ENCODE measurements around the gene MGME1.
"Not testable (repeated sequence)": the region's sequence is repeated elsewhere in the genome, so short reads cannot be mapped to it uniquely, and the experiment has no call there.

The MGME1 gene

GRCh38 chr20:17941087-17941825, 27.6 kb upstream of the MGME1 start:
- no peak for DNase-seq

GRCh38 chr20:17941826-17942196, 27.0 kb upstream of the MGME1 start:
- DNase-seq, result no peak

GRCh38 chr20:17943343-17943742, 25.5 kb upstream of the MGME1 start:
- no peak for DNase-seq

- no peak for DNase-seq
These were observed 23.9 kb upstream of the MGME1 start for GRCh38 chr20:17944854-17945474.

- DNase-seq, result no peak
These were observed 22.8 kb upstream of the MGME1 start for GRCh38 chr20:17946040-17946439.

- DNase-seq, result no peak
These were observed 22.0 kb upstream of the MGME1 start for GRCh38 chr20:17946572-17947473.

- DNase-seq, result no peak
These were observed 21.4 kb upstream of the MGME1 start for GRCh38 chr20:17947474-17947815.

- no peak for DNase-seq
These were observed 20.4 kb upstream of the MGME1 start for GRCh38 chr20:17948442-17948841.

GRCh38 chr20:17949899-17950298, 18.9 kb upstream of the MGME1 start:
- DNase-seq, result no peak

GRCh38 chr20:17950670-17951069, 18.1 kb upstream of the MGME1 start:
- DNase-seq, result no peak

- DNase-seq, result no peak
These were observed 17.5 kb upstream of the MGME1 start for GRCh38 chr20:17951323-17951722.

GRCh38 chr20:17952692-17953684, 15.8 kb upstream of the MGME1 start:
- no peak for DNase-seq

- no peak for DNase-seq
These were observed 14.9 kb upstream of the MGME1 start for GRCh38 chr20:17953935-17954334.

- DNase-seq, result peak in 1 of 5 experiments; percentile 54
These were observed 13.5 kb upstream of the MGME1 start for GRCh38 chr20:17955302-17955701.

- DNase-seq, result no peak
These were observed 12.6 kb upstream of the MGME1 start for GRCh38 chr20:17956099-17956685.

GRCh38 chr20:17957505-17958363, 11.1 kb upstream of the MGME1 start:
- no peak for DNase-seq

GRCh38 chr20:17958373-17959256, 10.2 kb upstream of the MGME1 start:
- no peak for DNase-seq

- DNase-seq, result peak in 1 of 5 experiments; percentile 59
These were observed 9.6 kb upstream of the MGME1 start for GRCh38 chr20:17959257-17959627.

- DNase-seq, result not testable (repeated sequence)
These were observed 8.4 kb upstream of the MGME1 start for GRCh38 chr20:17960400-17960885.
